A549 (cell line): ENCODE data around the gene AIPL1. TPM values are rescaled to one million over a fixed set of nuclear protein-coding genes. Genes with fewer than 3 reads are reported as not detected.

ENCODE experiments used
- ATAC-seq, 2 experiments: fragments of 200-7000 bp in 1 of 2; fragments of >200 bp in 1 of 2; cut with Nextera tagmentation in 1 of 2; cut with Tn5 transposase in 1 of 2; 3 replicates each; pipeline versions ENCODE4 v1.8.0 to v1.9.1; 2018 to 2020; ENCODE audit warnings: mild to moderate bottlenecking in 1 of 2, moderate library complexity in 1 of 2
- CTCF ChIA-PET: fragments of 300-600 bp; sonication (Branson Sonifier 250); formaldehyde crosslinking; extraction: SDS; loops from one replicate; lab custom pipeline; 2021; ENCODE audit warnings: antibody characterized with exemption, inconsistent platforms; lab: Yijun Ruan, JAX
- POLR2A ChIA-PET: fragments of 350-600 bp; formaldehyde crosslinking; extraction: SDS; loops from one replicate; lab custom pipeline; 2021; ENCODE audit warnings: antibody characterized with exemption, inconsistent platforms; lab: Yijun Ruan, JAX
- DNase-seq, 2 experiments: peaks; one replicate each; pipeline versions ENCODE4 v3.0.0 to v3.0.0-alpha.2; 2011 to 2016; ENCODE audit warnings: low read depth in 1 of 2, low spot score in 1 of 2
- FAIRE-seq: peaks from 2 replicates; lab custom pipeline; 2011; peaks lifted over from hg19 to GRCh38; lab: Jason Lieb, UNC
- H3K27ac ChIP-seq, 2 experiments: fragments of >200 bp; sonication (Bioruptor Twin); formaldehyde crosslinking; 3 replicates each; pipeline ENCODE4 v1.5.1; 2016 to 2017
- H3K4me1 ChIP-seq: fragments of >200 bp; sonication (Bioruptor Twin); formaldehyde crosslinking; 3 replicates; pipeline ENCODE4 v1.6.1; 2016
- H3K4me2 ChIP-seq: fragments of >200 bp; sonication (Bioruptor Twin); formaldehyde crosslinking; 3 replicates; pipeline ENCODE4 v1.6.1; 2016
- H3K4me3 ChIP-seq: fragments of >200 bp; sonication (Bioruptor Twin); formaldehyde crosslinking; 3 replicates; pipeline ENCODE4 v1.5.1; 2016
- H3K9me3 ChIP-seq: fragments of >200 bp; sonication (Bioruptor Twin); formaldehyde crosslinking; 3 replicates; pipeline ENCODE4 v1.6.1; 2016
- CEBPB ChIP-seq, 2 experiments: fragments of >200 bp in 1 of 2; sonication (Bioruptor Twin) in 1 of 2; formaldehyde crosslinking in 1 of 2; IDR thresholded peaks; 2 replicates each; pipeline ENCODE4 v1.6.1; 2012 to 2016
- EP300 ChIP-seq, 2 experiments: fragments of >200 bp; sonication (Bioruptor Twin); formaldehyde crosslinking; IDR thresholded peaks; 2 replicates in 1 of 2; 3 replicates in 1 of 2; pipeline ENCODE4 v1.6.1; 2016 to 2017
- FOSB ChIP-seq: fragments of 250-450 bp; sonication (Bioruptor Pico); IDR thresholded peaks from 2 replicates; pipeline ENCODE4 v1.5.0; 2020; ENCODE audit warnings: mild to moderate bottlenecking, moderate library complexity
- FOSL2 ChIP-seq, 2 experiments: fragments of 450-650 bp in 1 of 2; fragments of >200 bp in 1 of 2; sonication (Bioruptor Twin) in 1 of 2; formaldehyde crosslinking; IDR thresholded peaks; 2 replicates each; pipeline versions ENCODE4 v1.5.0 to v1.6.1; 2016 to 2020; ENCODE audit warnings: mild to moderate bottlenecking in 1 of 2, moderate library complexity in 1 of 2
- FOXS1 ChIP-seq: fragments of 250-450 bp; sonication (Bioruptor Pico); IDR thresholded peaks from 2 replicates; pipeline ENCODE4 v1.5.0; 2020; ENCODE audit warnings: mild to moderate bottlenecking, moderate library complexity
- HDAC2 ChIP-seq: fragments of 200-600 bp; sonication (generic); IDR thresholded peaks from 2 replicates; pipeline ENCODE4 v1.6.1; 2016
- HEYL ChIP-seq: fragments of 250-450 bp; sonication (Bioruptor Pico); IDR thresholded peaks from 2 replicates; pipeline ENCODE4 v1.8.0; 2021; ENCODE audit warnings: mild to moderate bottlenecking, moderate library complexity
- HOXB13 ChIP-seq: fragments of 250-450 bp; sonication (Bioruptor Pico); IDR thresholded peaks from 2 replicates; pipeline ENCODE4 v1.5.0; 2020; ENCODE audit warnings: low read depth, mild to moderate bottlenecking, moderate library complexity
- JUNB ChIP-seq: fragments of >200 bp; sonication (Bioruptor Twin); formaldehyde crosslinking; IDR thresholded peaks from 2 replicates; pipeline ENCODE4 v1.6.1; 2016
- MAZ ChIP-seq: fragments of 150-350 bp; IDR thresholded peaks from 2 replicates; pipeline ENCODE4 v1.6.1; 2014; ENCODE audit warnings: antibody characterized with exemption, low read depth, low read length, borderline replicate concordance
- NFE2L2 ChIP-seq: fragments of 150-350 bp; conservative IDR thresholded peaks from 2 replicates; pipeline ENCODE4 v1.6.1; 2014; ENCODE audit warnings: low read length
- RARB ChIP-seq: fragments of 250-450 bp; sonication (Bioruptor Pico); IDR thresholded peaks from 2 replicates; pipeline ENCODE4 v1.8.0; 2021; ENCODE audit warnings: mild to moderate bottlenecking, moderate library complexity
- RNF2 ChIP-seq: fragments of 200-600 bp; sonication (generic); IDR thresholded peaks from 2 replicates; pipeline ENCODE4 v1.6.1; 2016; ENCODE audit warnings: low read depth, mild to moderate bottlenecking, antibody characterized with exemption, moderate library complexity, borderline replicate concordance
- TFCP2L1 ChIP-seq: fragments of 250-450 bp; sonication (Bioruptor Pico); IDR thresholded peaks from 2 replicates; pipeline ENCODE4 v1.5.0; 2021; ENCODE audit warnings: mild to moderate bottlenecking
- ZFP36 ChIP-seq: fragments of 450-650 bp; IDR thresholded peaks from 2 replicates; pipeline ENCODE4 v1.6.1; 2014; ENCODE audit warnings: borderline replicate concordance; ENCODE audit not compliant: partially characterized antibody
- ZNF302 ChIP-seq: fragments of 250-450 bp; sonication (Bioruptor Pico); IDR thresholded peaks from 2 replicates; pipeline ENCODE4 v1.9.0; 2021; ENCODE audit warnings: inconsistent platforms, mild to moderate bottlenecking, moderate library complexity
- WGBS: methylation state at CpG from one replicate; pipeline ENCODE4 v1.1.6; 2017; ENCODE audit errors: missing lambda C conversion rate; 5-methylcytosine and 5-hydroxymethylcytosine counted together
- polyA plus RNA-seq, 4 experiments: library from polyadenylated mRNA; depleted of rRNA in 3 of 4; stranded (reverse); fragments of >200 nt; fragmentation: RNase III in 1 of 4; extraction: RNeasy Plus Mini Kit Qiagen cat#74134 plus additional on column Dnase treatment in 1 of 4; gene quantifications; 2 replicates in 3 of 4; 3 replicates in 1 of 4; pipeline ENCODE4 v1.2.3, GENCODE V29; 2011 to 2017
- TF ChIP-seq, protein P1 (sequence below): fragments of >200 bp; sonication (Bioruptor Twin); formaldehyde crosslinking; IDR thresholded peaks from 3 replicates; pipeline ENCODE4 v1.6.1; 2016
- TF ChIP-seq, protein P2 (sequence below): fragments of 450-650 bp; IDR thresholded peaks from 2 replicates; pipeline ENCODE4 v1.6.1; 2014; ENCODE audit warnings: antibody characterized with exemption
- TF ChIP-seq, protein P3 (sequence below): IDR thresholded peaks from 2 replicates; pipeline ENCODE4 v1.6.1; 2012; ENCODE audit warnings: low read depth, borderline replicate concordance
- TF ChIP-seq, protein P4 (sequence below): fragments of >200 bp; sonication (Bioruptor Twin); formaldehyde crosslinking; IDR thresholded peaks from 3 replicates; pipeline ENCODE4 v1.5.1; 2016
- TF ChIP-seq, protein P5 (sequence below): fragments of 250-450 bp; sonication (Bioruptor Pico); IDR thresholded peaks from 2 replicates; pipeline ENCODE4 v1.5.0; 2021; ENCODE audit warnings: mild to moderate bottlenecking, moderate library complexity, borderline replicate concordance

Gene AIPL1
- polyA plus RNA-seq, 2 of the 4 experiments (the other 2 are of a cell fraction): not detected

DNA sequence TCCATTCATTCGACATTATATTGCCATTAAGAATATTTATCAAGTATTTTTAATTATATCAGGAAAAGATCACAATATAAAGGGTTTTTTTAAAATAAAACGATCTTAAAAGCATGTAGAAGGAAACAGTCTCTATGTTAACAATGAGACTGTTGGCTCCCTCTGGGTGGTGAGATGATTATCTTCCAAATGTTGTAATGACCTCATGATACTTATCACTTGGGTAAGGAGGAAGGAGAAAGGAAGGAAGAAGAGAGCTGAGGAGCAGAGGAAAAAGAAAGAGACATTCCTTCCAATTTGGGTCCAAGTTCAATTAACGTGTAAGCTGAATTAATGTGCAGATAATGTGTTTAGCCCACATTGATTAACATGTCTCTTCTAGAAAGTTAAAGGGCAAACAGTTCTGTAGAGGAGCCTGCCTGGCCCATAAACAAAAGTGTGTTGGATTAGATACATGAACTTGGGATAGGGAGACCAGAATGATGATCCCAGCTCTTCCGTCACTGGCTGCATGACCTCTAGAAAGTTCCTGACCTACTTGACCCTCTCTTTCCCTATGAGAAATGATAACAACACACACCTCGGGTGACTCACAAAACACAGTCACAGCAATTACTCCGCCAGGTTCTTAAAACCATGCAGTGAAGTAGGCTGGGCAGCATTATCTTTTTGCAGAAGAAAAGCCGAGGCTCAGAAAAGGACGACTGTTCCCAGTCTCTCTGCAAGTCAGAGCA is 41.3 kb upstream of the AIPL1 start (continued):
- TF ChIP-seq, protein P1, sequence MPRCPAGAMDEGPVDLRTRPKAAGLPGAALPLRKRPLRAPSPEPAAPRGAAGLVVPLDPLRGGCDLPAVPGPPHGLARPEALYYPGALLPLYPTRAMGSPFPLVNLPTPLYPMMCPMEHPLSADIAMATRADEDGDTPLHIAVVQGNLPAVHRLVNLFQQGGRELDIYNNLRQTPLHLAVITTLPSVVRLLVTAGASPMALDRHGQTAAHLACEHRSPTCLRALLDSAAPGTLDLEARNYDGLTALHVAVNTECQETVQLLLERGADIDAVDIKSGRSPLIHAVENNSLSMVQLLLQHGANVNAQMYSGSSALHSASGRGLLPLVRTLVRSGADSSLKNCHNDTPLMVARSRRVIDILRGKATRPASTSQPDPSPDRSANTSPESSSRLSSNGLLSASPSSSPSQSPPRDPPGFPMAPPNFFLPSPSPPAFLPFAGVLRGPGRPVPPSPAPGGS: no peak
- TF ChIP-seq FOSB (CRISPR knock-in tag) (no peak), RNF2 (no peak), HEYL (CRISPR knock-in tag) (no peak), NFE2L2 (no peak), ZFP36 (no peak)
- TF ChIP-seq, protein P2, sequence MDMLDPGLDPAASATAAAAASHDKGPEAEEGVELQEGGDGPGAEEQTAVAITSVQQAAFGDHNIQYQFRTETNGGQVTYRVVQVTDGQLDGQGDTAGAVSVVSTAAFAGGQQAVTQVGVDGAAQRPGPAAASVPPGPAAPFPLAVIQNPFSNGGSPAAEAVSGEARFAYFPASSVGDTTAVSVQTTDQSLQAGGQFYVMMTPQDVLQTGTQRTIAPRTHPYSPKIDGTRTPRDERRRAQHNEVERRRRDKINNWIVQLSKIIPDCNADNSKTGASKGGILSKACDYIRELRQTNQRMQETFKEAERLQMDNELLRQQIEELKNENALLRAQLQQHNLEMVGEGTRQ: no peak
- TF ChIP-seq, protein P3, sequence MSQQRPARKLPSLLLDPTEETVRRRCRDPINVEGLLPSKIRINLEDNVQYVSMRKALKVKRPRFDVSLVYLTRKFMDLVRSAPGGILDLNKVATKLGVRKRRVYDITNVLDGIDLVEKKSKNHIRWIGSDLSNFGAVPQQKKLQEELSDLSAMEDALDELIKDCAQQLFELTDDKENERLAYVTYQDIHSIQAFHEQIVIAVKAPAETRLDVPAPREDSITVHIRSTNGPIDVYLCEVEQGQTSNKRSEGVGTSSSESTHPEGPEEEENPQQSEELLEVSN: no peak

DNA sequence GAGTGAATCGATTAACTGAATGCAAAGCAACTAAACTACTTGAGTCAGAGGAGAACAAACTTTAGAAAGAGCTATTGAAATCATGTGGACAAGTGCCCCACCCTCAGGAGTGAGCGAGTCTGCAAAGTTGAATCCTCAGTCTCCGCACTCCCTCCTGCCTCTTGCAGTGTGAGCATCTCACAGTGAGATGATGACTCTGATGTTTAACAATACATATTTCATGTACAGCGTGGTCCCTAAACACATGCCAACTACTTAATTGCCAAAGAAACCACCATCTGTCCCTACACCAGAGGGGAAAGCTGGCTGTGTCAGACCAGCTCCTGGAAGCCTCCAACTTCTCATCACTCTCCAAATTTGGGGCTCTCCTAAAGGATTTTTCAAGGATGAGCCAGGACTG is 40.5 kb upstream of the AIPL1 start:
- ChIA-PET POLR2A (no interaction called here), CTCF (interaction anchor here (0.9 to 6.9 kb wide), 14 partner anchors 10 to 529 kb away, joined by 3 to 105 read pairs (median 37); partner anchors contain the start of gene TXNDC17)
- H3K27ac ChIP-seq: no peak overlapping the region
- DNase-seq: no peak
- H3K9me3 ChIP-seq: no peaks in the 10 kb centered on the region
- no peak for ATAC-seq
- peaks cover 24% of the 10 kb centered on the region for H3K4me1 ChIP-seq
- TF ChIP-seq CEBPB (IDR thresholded peaks at IDR 0.05) (no peak), FOSL2 (IDR thresholded peaks at IDR 0.05) (no peak), FOSL2 (CRISPR knock-in tag; IDR thresholded peaks at IDR 0.05) (no peak)
- WGBS: 67% methylated on average over 4 of the region's 4 CpGs
- FAIRE-seq: no peak
- no peak overlapping the region for H3K4me3 ChIP-seq
- no peak overlapping the region for H3K4me2 ChIP-seq

DNA sequence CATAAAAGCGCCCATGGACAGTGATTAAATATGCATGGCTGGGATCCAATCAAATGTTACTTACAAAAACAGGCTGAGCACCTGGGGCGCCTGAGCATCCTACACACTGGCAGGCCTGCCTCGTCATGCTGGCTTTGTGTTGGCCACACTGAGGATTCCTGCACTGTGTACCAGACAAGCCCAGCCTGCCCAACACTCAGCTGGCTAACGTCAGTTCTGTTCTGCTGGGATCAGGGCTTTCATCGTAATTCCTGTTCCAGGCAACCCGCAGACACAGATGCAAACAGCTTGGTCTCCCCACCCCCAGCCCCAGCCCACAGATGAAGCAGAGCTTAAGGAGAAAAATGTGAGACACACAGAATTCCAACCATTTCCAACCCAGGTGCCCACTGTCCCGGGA is 40.0 kb upstream of the AIPL1 start:
- DNase-seq (no peak), ATAC-seq (no peak), FAIRE-seq (no peak)
- no peak overlapping the region for H3K4me2 ChIP-seq
- H3K27ac ChIP-seq: no peak overlapping the region
- ChIA-PET CTCF (interaction anchor here (0.6 to 6.9 kb wide), 21 partner anchors 10 to 547 kb away, joined by 3 to 105 read pairs (median 25); partner anchors contain the start of gene TXNDC17), POLR2A (no interaction called here)
- TF ChIP-seq HDAC2 (no peak), ZNF302 (CRISPR knock-in tag) (no peak), JUNB (no peak), NFE2L2 (no peak), TFCP2L1 (no peak)
- no peak overlapping the region for H3K4me3 ChIP-seq
- H3K9me3 ChIP-seq: no peaks in the 10 kb centered on the region
- peaks cover 24% of the 10 kb centered on the region for H3K4me1 ChIP-seq
- 68% methylated on average over 7 of the region's 7 CpGs for WGBS

DNA sequence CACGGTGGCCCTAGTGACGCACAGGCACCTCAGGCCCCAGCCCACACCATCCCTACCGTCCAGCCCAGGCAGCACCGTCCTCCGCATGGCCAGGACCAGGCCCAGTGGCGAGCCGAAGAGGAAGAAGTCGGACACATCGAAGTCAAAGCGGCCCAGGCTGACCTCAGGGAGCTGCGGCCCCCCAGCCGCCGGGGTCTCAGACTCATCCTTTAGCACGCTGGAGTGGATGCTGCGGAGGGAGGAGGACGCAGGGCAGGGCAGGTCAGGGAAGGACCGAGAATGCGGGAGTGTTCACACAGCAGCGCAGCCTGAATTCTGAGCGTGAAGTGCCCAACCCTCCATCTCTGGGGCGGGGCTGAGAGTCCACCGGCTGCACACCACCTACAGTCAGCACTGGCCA is 39.5 kb upstream of the AIPL1 start:
- FAIRE-seq: no peak
- DNase-seq: no peak
- ChIA-PET CTCF (interaction anchor here (0.6 to 6.9 kb wide), 26 partner anchors 11 to 547 kb away, joined by 3 to 105 read pairs (median 21); partner anchors contain the start of gene TXNDC17), POLR2A (no interaction called here)
- Histone ChIP-seq H3K9me3 (no peaks in the 10 kb centered on the region), H3K27ac (no peak overlapping the region), H3K4me1 (peaks cover 24% of the 10 kb centered on the region), H3K4me2 (no peak overlapping the region), H3K4me3 (no peak overlapping the region)
- 83% methylated on average over 22 of the region's 22 CpGs for WGBS
- ATAC-seq: no peak
- no peak for TF ChIP-seq FOXS1 (CRISPR knock-in tag)
- no peak for TF ChIP-seq HOXB13 (CRISPR knock-in tag)
- TF ChIP-seq, protein P3: no peak
- TF ChIP-seq, protein P4, sequence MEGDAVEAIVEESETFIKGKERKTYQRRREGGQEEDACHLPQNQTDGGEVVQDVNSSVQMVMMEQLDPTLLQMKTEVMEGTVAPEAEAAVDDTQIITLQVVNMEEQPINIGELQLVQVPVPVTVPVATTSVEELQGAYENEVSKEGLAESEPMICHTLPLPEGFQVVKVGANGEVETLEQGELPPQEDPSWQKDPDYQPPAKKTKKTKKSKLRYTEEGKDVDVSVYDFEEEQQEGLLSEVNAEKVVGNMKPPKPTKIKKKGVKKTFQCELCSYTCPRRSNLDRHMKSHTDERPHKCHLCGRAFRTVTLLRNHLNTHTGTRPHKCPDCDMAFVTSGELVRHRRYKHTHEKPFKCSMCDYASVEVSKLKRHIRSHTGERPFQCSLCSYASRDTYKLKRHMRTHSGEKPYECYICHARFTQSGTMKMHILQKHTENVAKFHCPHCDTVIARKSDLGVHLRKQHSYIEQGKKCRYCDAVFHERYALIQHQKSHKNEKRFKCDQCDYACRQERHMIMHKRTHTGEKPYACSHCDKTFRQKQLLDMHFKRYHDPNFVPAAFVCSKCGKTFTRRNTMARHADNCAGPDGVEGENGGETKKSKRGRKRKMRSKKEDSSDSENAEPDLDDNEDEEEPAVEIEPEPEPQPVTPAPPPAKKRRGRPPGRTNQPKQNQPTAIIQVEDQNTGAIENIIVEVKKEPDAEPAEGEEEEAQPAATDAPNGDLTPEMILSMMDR: no peak
- TF ChIP-seq, protein P5, sequence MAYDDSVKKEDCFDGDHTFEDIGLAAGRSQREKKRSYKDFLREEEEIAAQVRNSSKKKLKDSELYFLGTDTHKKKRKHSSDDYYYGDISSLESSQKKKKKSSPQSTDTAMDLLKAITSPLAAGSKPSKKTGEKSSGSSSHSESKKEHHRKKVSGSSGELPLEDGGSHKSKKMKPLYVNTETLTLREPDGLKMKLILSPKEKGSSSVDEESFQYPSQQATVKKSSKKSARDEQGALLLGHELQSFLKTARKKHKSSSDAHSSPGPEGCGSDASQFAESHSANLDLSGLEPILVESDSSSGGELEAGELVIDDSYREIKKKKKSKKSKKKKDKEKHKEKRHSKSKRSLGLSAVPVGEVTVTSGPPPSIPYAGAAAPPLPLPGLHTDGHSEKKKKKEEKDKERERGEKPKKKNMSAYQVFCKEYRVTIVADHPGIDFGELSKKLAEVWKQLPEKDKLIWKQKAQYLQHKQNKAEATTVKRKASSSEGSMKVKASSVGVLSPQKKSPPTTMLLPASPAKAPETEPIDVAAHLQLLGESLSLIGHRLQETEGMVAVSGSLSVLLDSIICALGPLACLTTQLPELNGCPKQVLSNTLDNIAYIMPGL: no peak
- TF ChIP-seq RARB (CRISPR knock-in tag): no peak
- no peak for TF ChIP-seq MAZ
- TF ChIP-seq EP300 (IDR thresholded peaks at IDR 0.05): no peak
- TF ChIP-seq NFE2L2: no peak
- TF ChIP-seq, protein P1: no peak
